ENCODE measurements around the gene DENND2A.
"Not testable (repeated sequence)": the region's sequence is repeated elsewhere in the genome, so short reads cannot be mapped to it uniquely, and the experiment has no call there.

The DENND2A gene

DNA sequence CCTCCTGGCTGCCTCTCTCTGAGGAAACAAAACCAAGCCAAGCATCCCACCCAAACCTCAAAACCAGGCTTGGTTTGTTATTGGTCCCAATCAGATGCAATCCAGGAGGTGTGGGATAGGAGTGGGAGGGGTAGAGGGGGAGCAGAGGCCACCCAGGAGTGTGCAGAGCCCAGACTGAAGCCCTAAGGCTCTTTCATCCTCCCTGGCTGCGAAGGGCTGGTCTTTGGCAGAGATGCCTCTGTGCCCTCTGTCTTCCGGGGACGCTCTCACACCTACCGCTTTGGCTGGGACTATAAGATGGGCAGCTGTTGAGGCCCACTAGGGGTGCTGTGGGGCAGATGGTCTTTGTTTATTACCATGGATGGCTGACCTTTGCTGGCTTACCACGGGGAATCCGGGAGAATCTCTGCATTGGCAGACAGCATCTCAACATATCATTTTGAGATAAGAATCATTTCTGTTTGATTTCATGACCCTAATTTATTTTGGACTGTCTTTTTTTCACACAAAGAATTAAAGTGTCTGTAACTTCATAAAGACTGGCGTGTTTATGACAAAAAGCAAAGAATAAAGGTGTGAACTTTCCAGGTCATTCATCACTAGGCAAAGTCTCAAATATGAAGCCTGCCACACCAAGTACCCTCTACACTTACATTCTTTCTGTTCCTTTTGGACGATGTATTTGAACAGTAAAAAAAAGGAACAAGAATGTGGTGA, 6.5 kb upstream of the DENND2A start:
- no peak for DNase-seq (ENCODE audit: low read depth in 2 of 2)

- peak in 1 of 2 donors; percentile 25 for DNase-seq (ENCODE audit: low read depth in 2 of 2)
Observed at GRCh38 chr7:140645166-140645900, 4.7 kb upstream of the DENND2A start.

DNA sequence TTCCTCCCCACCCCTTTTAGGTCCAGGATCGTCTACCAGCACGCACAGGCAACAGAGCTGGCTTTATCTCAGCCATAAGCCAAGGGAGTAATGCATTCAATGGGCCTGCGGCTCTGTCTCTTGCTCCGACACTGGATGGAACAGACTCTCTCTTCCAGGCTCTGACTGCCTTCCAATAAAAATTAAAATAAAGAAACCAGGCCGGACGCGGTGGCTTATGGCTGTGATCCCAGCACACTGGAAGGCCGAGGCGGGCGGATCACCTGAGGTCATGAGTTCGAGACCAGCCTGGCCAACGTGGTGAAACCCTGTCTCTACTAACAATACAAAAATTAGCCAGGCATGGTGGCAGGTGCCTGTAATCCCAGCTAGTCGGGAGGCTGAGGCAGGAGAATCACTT, 4.1 kb upstream of the DENND2A start:
- not testable (repeated sequence) for DNase-seq (ENCODE audit: low read depth in 2 of 2)

DNA sequence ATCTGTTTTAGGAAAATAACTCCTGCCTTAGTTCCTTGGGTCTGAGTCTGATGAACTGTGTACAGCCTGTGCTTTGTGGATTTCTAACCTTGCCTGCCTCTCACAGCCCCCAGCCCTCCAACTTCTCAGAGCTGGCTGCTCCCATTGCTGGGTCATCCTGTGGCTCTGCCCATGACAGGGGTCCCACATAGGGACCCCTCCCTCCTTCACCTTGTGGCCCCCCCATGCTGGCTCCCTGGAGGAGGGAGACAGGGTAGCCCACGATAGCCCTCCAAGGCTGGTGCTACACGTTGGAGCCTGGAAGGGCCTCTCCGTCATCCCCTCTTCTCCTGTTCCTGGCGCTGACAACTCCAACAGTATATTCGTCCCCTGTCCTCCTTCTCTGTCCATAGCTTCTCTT, 2.8 kb upstream of the DENND2A start:
- no peak for DNase-seq (ENCODE audit: low read depth in 2 of 2)

- no peak for DNase-seq (ENCODE audit: low read depth in 2 of 2)
Observed at GRCh38 chr7:140641524-140642195, 1.0 kb upstream of the DENND2A start.

GRCh38 chr7:140640060-140640637, 464 bp downstream of the DENND2A start:
- no peak for DNase-seq (ENCODE audit: low read depth in 2 of 2)

GRCh38 chr7:140639366-140640053, 1.1 kb downstream of the DENND2A start:
- no peak for DNase-seq (ENCODE audit: low read depth in 2 of 2)

GRCh38 chr7:140638173-140638791, 2.3 kb downstream of the DENND2A start:
- no peak for DNase-seq (ENCODE audit: low read depth in 2 of 2)

DNA sequence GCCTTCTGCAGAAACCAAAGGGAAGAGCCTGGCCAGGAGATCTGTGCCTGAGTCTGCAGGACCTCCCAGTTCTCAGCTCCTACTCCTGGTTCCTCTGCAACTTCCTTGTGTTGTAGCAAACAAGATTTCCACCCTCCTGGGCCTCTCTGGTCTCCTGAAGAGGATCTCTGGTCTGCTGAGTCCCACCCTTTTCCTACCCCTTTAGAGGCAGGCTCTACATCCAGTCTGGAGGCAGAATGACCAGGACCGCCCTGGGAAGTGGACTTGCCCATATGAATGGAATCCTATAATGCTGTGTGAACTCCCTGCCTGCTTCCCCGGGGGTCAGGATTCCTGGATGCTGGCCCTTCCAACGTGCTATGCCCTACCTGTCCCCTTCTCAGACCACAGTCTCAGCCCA, 3.2 kb downstream of the DENND2A start:
- DNase-seq (ENCODE audit: low read depth in 2 of 2), result no peak

- DNase-seq (ENCODE audit: low read depth in 2 of 2), result no peak
Observed at GRCh38 chr7:140635816-140636215, 4.8 kb downstream of the DENND2A start.

- no peak for DNase-seq (ENCODE audit: low read depth in 2 of 2)
Observed at GRCh38 chr7:140635345-140635744, 5.3 kb downstream of the DENND2A start.

DNA sequence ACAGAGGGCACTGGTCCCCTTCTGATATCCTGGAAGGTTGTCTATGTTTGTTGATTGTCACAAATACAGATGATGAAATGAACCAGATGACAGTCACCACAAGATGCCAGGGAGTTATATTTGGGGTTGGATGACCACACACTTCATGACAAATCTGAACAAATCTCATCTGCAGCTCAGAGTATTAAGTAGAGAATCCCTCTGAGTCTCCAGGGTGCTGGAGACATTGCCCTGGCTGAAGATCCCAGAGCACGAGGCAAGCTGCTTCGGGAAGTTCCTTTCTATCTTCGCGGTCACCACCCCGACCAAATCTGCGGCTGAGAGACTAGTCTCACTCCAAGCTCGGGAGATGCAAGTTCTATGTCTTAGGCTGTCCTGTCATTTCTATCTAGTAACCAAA, 9.0 kb downstream of the DENND2A start:
- DNase-seq (ENCODE audit: low read depth in 2 of 2), result no peak

DNA sequence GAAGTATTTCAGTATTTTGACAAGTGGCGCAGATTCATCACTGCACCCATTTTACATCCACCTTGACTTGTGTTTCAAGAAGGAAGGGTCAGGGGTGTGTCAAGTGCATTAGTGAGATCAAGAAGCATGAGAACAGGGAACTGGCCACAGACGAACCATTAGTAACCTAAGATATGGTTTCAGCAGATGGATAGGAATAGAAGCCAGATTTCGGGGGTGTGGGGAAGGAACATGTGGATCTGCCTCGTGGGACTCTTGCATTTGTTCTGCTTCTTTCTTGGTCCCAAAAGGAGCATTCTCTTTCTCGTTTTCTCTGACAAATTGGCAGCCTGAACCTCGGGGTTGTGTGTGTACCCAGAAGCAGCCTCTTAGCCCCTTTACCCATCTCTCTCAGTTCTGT, 9.6 kb downstream of the DENND2A start:
- no peak for DNase-seq (ENCODE audit: low read depth in 2 of 2)

GRCh38 chr7:140625908-140626868, 14.4 kb downstream of the DENND2A start:
- DNase-seq (ENCODE audit: low read depth in 2 of 2), result no peak

DNA sequence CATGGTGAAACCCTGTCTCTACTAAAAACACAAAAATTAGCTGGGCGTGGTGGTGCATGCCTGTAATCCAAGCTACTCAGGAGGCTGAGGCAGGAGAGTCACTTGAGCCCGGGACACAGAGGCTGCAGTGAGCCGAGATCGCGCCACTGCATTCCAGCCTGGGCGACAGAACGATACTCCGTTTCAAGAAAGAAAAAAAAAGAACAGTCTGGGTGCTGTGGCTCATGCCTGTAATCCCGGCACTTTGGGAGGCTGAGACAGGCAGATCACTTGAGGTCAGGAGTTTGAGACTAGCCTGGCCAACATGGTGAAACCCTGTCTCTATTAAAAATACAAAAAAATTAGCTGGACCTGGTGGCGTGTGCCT, 15.4 kb downstream of the DENND2A start:
- not testable (repeated sequence) for DNase-seq (ENCODE audit: low read depth in 2 of 2)

- no peak for DNase-seq (ENCODE audit: low read depth in 2 of 2)
Observed at GRCh38 chr7:140624392-140625191, 16.0 kb downstream of the DENND2A start.

DNA sequence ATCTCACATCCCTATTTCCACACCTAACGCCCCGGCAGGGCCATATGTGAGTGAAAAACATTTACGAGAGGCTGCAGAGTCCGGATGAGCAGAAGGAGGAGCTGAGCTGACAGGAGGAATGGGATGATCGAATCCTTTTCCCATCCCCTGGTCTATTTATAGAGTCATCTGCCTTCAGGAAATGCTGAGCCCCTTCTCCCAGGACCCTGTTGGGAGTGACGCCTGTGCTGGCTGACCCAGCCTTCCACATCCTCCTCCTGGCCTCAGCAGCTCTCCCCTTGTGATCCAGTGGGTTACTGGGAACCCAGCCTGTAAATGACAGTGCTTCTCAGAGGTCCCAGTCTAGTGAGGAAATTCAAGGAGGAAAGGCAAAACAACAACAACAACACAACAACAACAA, 16.6 kb downstream of the DENND2A start:
- DNase-seq (ENCODE audit: low read depth in 2 of 2), result no peak

GRCh38 chr7:140621401-140622021, 19.1 kb downstream of the DENND2A start:
- DNase-seq (ENCODE audit: low read depth in 2 of 2), result no peak

- not testable (repeated sequence) for DNase-seq (ENCODE audit: low read depth in 2 of 2)
Observed at GRCh38 chr7:140619915-140620510, 20.6 kb downstream of the DENND2A start.
